Testis (tissue), 3 donors: Measurements from ENCODE around the gene PLK5. TPM values are rescaled to one million over a fixed set of nuclear protein-coding genes. Genes with fewer than 3 reads are reported as not detected.

Source experiments
- DNase-seq: peaks from one replicate; pipeline ENCODE4 v3.0.0-alpha.2; 2019
- H3K27ac ChIP-seq, 2 donors: fragments of 200-600 bp; sonication (generic); one replicate each; pipeline ENCODE4 v1.5.1; 2019
- H3K27me3 ChIP-seq: fragments of 200-600 bp; sonication (generic); one replicate; pipeline ENCODE4 v1.5.1; 2019
- H3K36me3 ChIP-seq: fragments of 200-600 bp; sonication (generic); one replicate; pipeline ENCODE4 v1.5.1; 2017; ENCODE audit warnings: low read depth; ENCODE audit errors: missing control alignments
- H3K4me1 ChIP-seq: fragments of 200-600 bp; sonication (generic); one replicate; pipeline ENCODE4 v1.5.1; 2019
- H3K4me3 ChIP-seq, 2 donors: fragments of 200-600 bp; sonication (generic); one replicate each; pipeline ENCODE4 v1.5.1; 2017 to 2019
- H3K9me3 ChIP-seq: fragments of 200-600 bp; sonication (generic); one replicate; pipeline ENCODE4 v1.5.1; 2017
- POLR2A ChIP-seq: fragments of 450-650 bp; IDR thresholded peaks from one replicate; pipeline ENCODE4 v1.6.1; 2017; ENCODE audit warnings: antibody characterized with exemption, mild to moderate bottlenecking, moderate library complexity
- WGBS, 2 donors: methylation state at CpG; one replicate each; pipeline ENCODE4 v1.1.5; 2018; 5-methylcytosine and 5-hydroxymethylcytosine counted together
- intact Hi-C: fragments of 100-400 bp; cut with DNase I; formaldehyde crosslinking; loops from one replicate; pipeline ENCODE4 v1.15.1; 2023; ENCODE audit warnings: low total_unique reads
- polyA plus RNA-seq: library from polyadenylated mRNA; stranded (reverse); fragments of 350-450 nt; fragmentation: Illumina TruSeq; extraction: RNeasy Lipid Tissue Mini Kit (QIAGEN cat#74804); gene quantifications from one replicate; pipeline ENCODE4 v1.2.3, GENCODE V29; 2014; ENCODE audit warnings: low read depth, low replicate concordance; ENCODE audit not compliant: insufficient read depth
- total RNA-seq, 2 donors: library from RNA; depleted of rRNA; stranded (reverse); fragments of >200 nt; gene quantifications; one replicate each; pipeline ENCODE4 v1.2.3, GENCODE V29; 2016
- TF ChIP-seq, protein P1 (sequence below), 3 experiments: fragments of 450-650 bp in 2 of 3; fragments of 200-600 bp in 1 of 3; sonication (generic) in 1 of 3; IDR thresholded peaks; one replicate each; pipeline ENCODE4 v1.5.1; 2016 to 2019; ENCODE audit warnings: antibody characterized with exemption in 3 of 3, mild to moderate bottlenecking in 2 of 3, moderate library complexity in 1 of 3

Gene PLK5
- total and polyA plus RNA-seq, 3 donors from 2014 or later: 2.4 to 31.5 (median 13.4) TPM

DNA sequence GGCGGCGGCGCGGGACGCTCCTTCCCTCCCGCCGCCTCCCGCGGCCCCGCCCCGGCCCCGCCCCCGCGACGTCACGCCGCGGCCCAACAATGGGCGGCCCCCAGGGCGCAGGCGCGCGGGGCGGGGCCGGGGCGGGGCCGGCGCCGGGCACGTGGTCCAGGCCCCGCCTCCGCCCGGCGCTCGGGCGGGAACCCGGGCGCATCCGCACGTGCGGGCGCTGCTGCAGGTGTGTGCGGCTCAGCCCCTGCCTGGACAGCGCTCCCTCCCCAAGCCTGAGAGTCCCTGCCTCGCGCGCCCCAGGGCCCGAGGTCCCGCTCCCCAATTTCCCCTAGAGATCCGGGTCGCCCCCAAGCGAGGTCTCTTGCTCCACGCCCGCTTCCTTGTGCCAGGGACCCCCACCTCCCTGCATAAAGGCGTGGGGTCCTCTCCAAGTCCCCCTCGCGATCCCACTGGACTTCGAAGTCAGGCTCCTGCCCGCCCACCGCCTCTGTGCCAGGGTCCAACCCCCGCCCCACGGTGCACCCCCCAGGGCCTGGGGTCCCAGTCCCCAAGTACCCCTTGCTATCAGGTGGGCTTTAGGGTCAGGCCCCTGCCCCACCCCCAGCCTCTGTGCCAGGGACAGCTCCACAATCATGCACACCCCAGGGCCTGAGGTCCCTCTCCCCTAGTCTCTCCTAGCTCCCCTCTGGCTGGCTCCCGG lies 44.6 kb downstream of the PLK5 start, which contains the start of gene MEX3D:
Gene MEX3D, minus strand, starts transcription at position 6 of the 700 bp plus-strand sequence. CDS start 267 bp downstream, outside the sequence.
- peak within 1 kb of the TSS; percentile 67 to 76 for H3K4me3 ChIP-seq
- no peaks in the 10 kb centered on the region for H3K36me3 ChIP-seq
- DNase-seq: peak; percentile 77
- no peak for TF ChIP-seq POLR2A
- TF ChIP-seq, protein P1, sequence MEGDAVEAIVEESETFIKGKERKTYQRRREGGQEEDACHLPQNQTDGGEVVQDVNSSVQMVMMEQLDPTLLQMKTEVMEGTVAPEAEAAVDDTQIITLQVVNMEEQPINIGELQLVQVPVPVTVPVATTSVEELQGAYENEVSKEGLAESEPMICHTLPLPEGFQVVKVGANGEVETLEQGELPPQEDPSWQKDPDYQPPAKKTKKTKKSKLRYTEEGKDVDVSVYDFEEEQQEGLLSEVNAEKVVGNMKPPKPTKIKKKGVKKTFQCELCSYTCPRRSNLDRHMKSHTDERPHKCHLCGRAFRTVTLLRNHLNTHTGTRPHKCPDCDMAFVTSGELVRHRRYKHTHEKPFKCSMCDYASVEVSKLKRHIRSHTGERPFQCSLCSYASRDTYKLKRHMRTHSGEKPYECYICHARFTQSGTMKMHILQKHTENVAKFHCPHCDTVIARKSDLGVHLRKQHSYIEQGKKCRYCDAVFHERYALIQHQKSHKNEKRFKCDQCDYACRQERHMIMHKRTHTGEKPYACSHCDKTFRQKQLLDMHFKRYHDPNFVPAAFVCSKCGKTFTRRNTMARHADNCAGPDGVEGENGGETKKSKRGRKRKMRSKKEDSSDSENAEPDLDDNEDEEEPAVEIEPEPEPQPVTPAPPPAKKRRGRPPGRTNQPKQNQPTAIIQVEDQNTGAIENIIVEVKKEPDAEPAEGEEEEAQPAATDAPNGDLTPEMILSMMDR (IDR thresholded peaks at IDR 0.05): no peak
- intact Hi-C loops: no loop called here
- peak within 1 kb of the TSS; percentile 81 to 87 for H3K27ac ChIP-seq
- H3K9me3 ChIP-seq: no peaks in the 10 kb centered on the region
- 15% methylated on average over 11 to 13 of the region's 63 CpGs for WGBS, 2 donors
- H3K4me1 ChIP-seq: peaks cover 6% of the 10 kb centered on the region
- H3K27me3 ChIP-seq: no peaks in the 10 kb centered on the region

DNA sequence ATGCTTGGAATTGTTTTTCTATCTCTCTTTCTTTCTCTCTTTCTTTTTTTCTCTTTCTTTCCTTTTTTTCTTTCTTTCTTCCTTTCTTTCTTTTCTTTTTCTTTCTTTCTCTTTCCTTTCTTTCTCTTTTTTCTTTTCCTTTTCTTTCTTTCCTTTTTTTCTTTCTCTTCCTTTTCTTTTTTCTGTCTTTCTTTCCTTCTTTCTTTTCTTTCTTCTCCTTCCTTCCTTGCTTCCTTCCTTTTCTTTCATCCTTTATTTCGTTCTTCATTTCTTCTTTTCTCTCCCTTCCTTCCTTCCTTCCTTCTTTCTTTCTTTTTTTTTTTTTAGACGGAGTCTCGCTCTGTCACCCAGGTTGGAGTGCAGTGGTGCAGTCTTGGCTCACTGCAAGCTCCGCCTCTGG lies 46.1 kb downstream of the PLK5 start:
- no peaks in the 10 kb centered on the region for H3K9me3 ChIP-seq
- intact Hi-C loops: no loop called here
- WGBS, 2 donors: 87 to 92% methylated on average over 4 of the region's 4 CpGs

DNA sequence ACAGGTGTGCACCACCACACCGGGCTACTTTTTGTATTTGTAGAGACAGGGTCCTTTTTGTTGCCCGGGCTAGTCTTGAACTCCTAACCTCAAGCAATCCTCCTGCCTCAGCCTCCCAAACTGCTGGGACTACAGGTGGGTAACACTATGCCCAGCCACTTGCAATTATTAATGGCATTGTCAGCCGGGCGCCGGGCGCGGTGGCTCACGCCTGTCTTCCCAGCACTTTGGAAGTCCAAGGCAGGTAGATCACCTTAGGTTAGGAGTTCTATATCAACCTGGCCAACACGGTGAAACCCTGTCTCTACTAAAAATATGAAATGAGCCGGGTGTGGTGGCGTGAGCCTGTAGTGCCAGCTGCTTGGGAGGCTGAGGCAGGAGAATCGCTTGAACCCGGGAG lies 47.0 kb downstream of the PLK5 start:
- Histone ChIP-seq H3K4me1 (peaks cover 6% of the 10 kb centered on the region), H3K4me3 (no peak overlapping the region), H3K36me3 (no peaks in the 10 kb centered on the region), H3K9me3 (no peaks in the 10 kb centered on the region), H3K27ac (no peak overlapping the region), H3K27me3 (no peaks in the 10 kb centered on the region)
- intact Hi-C loops: no loop called here
- no peak for DNase-seq
- TF ChIP-seq POLR2A: no peak
- TF ChIP-seq, protein P1 (IDR thresholded peaks at IDR 0.05): no peak
- 93 to 97% methylated on average over 13 of the region's 13 CpGs for WGBS, 2 donors

More for the DNA sequence above, 46.1 kb downstream of the PLK5 start:
- Histone ChIP-seq H3K4me1 (peaks cover 6% of the 10 kb centered on the region), H3K4me3 (no peak overlapping the region), H3K36me3 (no peaks in the 10 kb centered on the region), H3K27me3 (no peaks in the 10 kb centered on the region), H3K27ac (no peak overlapping the region)
- DNase-seq: no peak
- TF ChIP-seq, protein P1 (IDR thresholded peaks at IDR 0.05): no peak
- no peak for TF ChIP-seq POLR2A

DNA sequence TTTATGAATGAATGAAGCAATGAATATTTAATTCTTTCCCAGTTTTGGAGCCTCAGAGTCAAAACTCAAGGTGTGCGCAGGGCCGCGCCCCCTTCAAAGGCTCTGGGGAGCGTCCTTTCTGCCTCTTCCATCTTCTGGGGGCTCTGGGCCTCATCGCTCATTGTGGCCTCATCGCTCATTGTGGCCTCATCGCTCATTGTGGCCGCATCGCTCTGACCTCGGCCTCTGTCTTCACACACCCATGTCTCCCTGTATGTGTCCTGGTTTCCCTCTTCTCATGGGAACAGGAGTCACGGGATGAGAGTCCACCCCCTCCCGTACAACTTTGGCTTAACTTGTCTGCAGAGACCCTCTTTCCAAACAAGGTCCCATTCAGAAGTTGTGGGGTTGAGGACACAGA lies 47.5 kb downstream of the PLK5 start:
- WGBS, 2 donors: 88 to 91% methylated on average over 12 of the region's 12 CpGs
- no peaks in the 10 kb centered on the region for H3K36me3 ChIP-seq
- intact Hi-C loops: no loop called here
- no peaks in the 10 kb centered on the region for H3K9me3 ChIP-seq
- DNase-seq: no peak
- H3K4me1 ChIP-seq: peaks cover 6% of the 10 kb centered on the region
- H3K27ac ChIP-seq: no peak overlapping the region
- no peak overlapping the region for H3K4me3 ChIP-seq
- H3K27me3 ChIP-seq: no peaks in the 10 kb centered on the region
- no peak for TF ChIP-seq POLR2A
- TF ChIP-seq, protein P1 (IDR thresholded peaks at IDR 0.05): no peak

DNA sequence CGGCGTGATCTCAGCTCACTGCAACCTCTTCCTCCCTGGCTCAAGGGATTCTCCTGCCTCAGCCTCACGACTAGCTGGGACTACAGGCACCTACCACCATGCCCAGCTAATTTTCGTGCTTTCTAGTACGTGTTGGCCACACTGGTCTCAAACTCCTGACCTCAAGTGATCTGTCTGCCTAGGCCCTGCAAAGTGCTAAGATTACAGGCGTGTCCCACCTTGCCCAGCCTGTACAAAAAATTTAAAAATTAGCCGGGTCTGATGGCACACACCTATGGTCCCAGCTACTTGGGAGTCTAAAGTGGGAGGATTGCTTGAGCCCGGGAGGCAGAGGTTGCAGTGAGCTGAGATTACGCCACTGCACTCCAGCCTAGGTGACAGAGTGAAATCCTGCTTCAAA lies 48.9 kb downstream of the PLK5 start:
- no peak overlapping the region for H3K4me3 ChIP-seq
- TF ChIP-seq, protein P1 (IDR thresholded peaks at IDR 0.05): no peak
- no peak for TF ChIP-seq POLR2A
- H3K27ac ChIP-seq: no peak overlapping the region
- H3K27me3 ChIP-seq: no peaks in the 10 kb centered on the region
- 85 to 87% methylated on average over 9 of the region's 9 CpGs for WGBS, 2 donors
- no peaks in the 10 kb centered on the region for H3K9me3 ChIP-seq
- intact Hi-C loops: no loop called here
- H3K4me1 ChIP-seq: peaks cover 6% of the 10 kb centered on the region
- no peaks in the 10 kb centered on the region for H3K36me3 ChIP-seq
- DNase-seq: no peak
